HG03565 (cell line): ENCODE measurements around the gene KRTAP29-1.
"Not testable (repeated sequence)": the region's sequence is repeated elsewhere in the genome, so short reads cannot be mapped to it uniquely, and the experiment has no call there.

Experiments used
- ATAC-seq: cut with Tn5 transposase; IDR thresholded peaks from one replicate; pipeline ENCODE4 v1.9.1; 2021; ENCODE audit warnings: mild to moderate bottlenecking, moderate library complexity; ENCODE audit not compliant: unreplicated experiment

KRTAP29-1 gene, protein sequence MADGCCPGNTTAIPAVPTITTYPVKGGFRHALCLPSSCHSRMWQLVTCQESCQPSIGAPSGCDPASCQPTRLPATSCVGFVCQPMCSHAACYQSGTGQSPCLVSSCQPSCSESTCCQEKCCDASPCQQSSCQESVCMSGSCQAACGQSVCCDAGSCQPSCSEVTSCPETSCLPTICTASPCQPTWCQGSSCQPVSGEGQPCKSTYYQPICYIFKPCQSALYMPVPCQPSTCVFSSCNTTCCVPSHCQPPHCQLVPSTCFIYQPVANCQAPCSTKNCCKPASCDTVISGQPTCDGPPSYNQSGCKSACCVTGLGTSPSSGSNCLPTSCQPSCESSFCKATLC

DNA sequence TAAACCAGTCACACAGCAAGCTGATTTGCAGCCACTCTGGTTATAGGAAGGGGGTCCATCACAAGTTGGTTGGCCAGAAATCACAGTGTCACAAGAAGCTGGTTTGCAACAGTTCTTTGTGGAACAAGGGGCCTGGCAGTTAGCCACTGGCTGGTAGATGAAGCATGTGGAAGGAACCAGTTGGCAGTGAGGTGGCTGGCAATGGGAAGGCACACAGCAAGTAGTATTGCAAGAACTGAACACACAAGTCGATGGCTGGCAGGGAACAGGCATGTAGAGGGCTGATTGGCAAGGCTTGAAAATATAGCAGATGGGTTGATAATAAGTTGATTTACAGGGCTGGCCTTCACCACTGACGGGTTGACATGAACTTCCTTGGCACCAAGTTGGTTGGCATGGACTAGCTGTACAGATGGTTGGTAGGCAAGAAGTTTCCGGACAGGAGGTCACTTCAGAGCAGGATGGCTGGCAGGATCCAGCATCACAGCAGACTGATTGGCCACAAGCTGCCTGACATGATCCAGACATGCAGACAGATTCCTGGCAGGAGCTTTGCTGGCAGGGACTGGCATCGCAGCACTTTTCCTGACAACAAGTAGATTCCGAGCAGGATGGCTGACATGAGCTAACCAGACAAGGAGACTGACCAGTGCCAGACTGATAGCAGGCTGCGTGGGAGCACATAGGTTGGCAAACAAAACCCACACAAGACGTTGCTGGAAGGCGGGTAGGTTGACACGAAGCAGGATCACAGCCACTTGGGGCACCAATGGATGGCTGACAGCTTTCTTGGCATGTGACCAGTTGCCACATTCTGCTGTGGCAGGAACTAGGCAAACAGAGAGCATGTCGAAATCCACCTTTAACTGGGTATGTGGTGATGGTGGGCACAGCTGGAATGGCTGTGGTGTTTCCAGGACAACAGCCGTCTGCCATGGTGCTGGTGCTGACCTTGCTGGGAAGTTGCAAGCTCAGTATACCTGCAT, at the start of gene KRTAP29-1:
KRTAP29-1 (minus strand) TSS at position 936 of the 986 bp plus-strand sequence; CDS start at position 936, 0 bp downstream.
- no peak for ATAC-seq

DNA sequence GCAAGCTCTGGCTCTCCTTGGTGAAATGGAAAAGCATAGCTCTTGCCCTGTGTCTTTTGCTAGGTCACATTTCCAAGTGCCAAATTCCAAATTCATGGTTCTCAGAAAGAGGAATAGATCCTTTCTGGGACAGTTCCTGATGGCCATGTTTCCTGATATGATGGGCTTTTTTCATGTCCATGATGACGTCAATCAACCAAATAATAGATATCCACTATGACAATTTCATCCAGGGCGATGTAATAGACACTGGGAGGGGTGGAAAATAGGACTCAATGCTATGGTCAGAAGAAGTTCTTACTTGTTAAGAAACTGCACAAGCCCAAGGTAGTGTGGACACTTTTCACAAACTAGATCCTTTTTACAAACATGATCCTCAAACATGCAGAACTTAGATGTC, 48.5 kb upstream of the KRTAP29-1 start:
- no peak for ATAC-seq

DNA sequence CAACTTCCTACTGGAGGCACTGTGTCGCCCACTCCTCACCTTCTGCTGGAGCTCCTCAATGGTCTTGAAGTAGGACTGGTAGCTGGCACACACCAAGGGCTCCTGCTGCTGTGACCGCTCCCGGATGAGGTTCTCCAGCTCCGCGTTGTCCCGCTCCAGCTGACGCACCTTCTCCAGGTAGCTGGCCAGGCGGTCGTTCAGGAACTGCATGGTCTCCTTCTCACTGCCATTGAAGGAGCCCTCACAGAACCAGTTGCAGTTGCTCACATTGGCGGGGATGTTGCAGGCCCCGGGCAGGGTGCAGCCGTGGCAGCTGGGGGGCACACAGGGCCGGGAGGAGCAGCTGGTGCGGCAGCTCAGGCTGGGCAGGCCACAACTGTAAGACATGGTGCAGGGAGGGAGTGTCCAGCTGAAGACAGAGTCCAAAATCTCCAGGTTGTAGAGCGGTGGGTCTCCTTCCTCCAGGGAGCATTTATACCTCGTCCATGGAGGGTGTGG, 47.8 kb upstream of the KRTAP29-1 start, which contains the start of gene KRT33A:
KRT33A (minus strand) TSS at position 448 of the 498 bp plus-strand sequence; CDS start at position 387, 61 bp downstream.
- ATAC-seq = not testable (repeated sequence)

DNA sequence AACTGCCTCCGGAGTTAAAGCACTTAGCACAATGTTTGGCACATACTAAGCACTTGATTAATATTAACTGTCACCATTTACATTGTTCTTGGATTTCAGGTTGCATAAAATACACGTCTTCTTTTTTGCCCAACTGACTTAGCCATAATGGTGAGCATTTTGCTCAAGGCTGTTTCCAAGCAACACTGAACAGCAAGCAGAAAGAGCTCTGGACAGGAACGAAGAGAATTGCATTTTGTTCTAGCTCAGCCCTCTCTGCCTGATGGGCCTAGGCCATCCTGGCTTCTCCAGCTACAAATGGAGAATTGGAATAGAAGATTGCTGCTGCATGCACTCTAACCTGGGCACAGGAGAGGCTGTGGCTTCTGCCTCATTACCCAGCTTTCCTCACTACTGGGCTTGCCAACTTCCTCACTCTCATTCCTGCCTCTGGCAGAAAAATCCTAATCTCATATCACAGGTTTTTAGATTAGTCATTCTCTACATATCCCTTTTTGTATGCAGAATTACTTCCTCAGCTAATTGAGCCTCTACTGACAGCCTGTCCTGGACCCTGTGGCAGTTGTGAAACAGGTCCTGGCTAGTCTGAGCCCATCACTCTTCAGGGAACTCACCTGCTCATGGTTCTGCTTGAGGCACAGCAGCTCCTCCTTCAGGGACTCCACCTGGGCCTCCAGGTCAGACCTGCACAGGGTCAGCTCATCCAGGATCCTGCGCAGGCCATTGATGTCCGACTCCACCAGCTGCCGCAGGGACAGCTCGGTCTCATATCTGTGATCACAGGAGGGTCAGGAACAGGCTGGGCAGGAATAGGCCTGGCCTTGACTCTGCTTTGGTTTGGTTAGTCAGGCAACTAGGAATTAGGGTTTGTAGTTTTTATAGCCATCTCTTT, 45.5 kb upstream of the KRTAP29-1 start:
- no peak for ATAC-seq

DNA sequence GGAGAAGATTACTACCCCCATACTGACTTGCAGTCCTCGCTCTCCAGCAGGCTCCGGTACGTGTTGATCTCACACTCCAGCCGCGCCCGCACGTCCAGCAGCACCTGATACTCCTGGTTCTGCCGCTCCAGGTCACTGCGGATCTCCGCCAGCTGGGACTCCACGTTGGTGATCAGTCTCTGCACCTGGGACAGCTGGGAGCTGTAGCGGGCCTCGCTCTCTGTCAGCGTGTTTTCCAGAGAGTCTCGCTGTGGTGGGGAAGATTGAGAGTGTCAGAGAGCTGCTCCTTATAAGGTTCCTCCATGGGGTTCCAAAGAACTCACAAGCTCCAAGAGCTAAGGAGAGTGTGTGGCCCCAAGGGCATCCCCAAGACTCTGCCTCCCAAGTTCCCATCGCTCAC, 43.8 kb upstream of the KRTAP29-1 start:
- not testable (repeated sequence) for ATAC-seq

DNA sequence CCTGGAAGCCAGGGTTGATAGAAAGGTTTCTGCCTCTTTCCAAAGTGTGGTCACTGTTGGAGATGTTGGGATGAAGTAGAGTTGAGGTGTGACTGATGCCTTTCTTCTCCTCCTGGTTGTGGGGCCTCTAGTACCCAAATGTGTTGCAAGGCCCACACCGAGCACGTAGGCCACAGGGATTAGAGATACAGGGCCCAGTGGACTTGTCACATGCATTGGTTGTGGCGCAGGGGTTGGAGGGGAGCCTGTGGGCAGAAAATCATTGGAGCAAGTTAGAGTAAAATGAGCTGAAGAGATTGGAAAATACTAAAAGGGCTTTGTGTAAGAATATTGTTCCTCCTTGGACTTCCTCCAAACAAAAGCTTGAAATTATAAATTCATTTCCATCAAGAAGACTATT, 43.3 kb upstream of the KRTAP29-1 start:
- no peak for ATAC-seq

DNA sequence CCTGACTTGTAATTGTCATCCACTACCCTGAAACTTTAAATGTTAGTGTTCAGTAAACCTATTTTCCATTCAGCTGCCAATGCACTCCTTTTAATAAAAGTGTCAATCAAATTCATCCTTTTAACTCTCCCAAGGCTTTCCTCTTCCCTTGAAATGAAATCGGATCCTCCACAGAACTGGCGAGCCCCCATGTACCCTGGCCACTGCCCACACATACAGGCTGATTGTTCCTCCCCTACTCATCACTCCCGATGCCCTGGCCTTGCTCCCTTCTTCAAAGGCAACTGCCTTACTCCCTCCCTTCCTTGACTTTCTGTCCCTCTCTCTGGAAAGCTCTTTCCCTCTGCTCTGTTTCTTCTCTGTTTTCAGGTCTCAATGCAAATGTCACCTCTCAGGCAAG, 40.4 kb upstream of the KRTAP29-1 start:
- no peak for ATAC-seq

DNA sequence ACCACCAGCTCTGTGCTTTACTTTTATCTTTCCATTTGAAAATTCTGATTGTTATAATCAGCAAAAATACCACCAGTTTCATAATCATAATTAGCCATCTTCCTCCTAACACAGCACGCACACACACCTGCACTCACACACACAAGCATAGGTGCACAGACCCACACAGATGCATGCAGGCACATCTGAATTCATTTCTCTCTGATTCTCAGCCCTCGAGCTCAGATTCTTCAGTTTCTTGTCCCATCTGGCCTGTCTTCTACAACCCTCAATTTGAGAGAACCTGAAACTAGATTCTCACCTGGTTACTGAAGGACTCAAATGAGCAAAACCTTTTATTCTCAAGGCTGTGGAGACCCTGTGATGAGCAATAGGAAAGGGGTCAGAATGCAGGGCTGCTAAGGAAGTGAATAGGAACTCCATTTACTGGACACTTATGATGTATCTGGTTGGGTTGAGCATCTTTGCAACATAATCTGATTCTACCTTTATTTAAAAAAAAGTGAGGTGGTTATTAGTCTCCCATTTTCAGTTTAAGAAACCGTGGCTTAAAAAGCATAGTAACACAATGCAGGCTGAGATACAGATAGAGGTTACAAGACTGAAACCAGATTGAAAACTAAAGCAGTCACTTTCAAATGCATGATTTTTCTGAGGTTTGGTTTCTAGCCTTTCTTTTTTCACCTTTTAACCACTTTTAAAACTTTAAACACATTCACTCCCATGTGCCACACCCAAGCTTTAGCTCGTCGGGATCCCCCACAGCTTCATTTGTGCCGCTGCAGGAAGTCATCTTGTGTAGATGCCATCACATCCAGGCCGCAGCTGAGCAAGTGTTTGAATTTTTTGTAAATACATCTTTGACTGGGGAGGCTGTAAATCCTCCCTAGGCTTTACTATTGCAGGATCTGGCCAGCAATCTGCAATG, 38.5 kb upstream of the KRTAP29-1 start:
- no peak for ATAC-seq

DNA sequence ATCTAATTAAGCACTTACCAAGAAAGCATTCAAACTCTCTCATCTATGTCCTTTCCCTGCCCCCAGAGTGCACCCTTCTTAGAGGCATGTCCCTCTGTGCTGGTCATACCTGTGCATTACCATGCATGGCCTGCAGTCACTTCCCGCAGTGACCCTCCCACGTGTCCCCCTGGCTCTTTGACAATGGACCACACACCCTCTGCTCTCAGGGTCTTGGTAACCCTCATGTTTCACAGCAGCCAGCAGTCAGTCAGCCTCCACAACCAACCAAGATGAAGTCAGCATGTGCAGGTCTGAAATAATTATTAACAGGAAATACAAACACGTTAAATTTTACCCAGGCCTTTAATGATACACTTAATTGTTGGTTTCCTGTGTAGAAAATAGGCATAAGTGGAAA, 37.8 kb upstream of the KRTAP29-1 start:
- ATAC-seq = no peak

DNA sequence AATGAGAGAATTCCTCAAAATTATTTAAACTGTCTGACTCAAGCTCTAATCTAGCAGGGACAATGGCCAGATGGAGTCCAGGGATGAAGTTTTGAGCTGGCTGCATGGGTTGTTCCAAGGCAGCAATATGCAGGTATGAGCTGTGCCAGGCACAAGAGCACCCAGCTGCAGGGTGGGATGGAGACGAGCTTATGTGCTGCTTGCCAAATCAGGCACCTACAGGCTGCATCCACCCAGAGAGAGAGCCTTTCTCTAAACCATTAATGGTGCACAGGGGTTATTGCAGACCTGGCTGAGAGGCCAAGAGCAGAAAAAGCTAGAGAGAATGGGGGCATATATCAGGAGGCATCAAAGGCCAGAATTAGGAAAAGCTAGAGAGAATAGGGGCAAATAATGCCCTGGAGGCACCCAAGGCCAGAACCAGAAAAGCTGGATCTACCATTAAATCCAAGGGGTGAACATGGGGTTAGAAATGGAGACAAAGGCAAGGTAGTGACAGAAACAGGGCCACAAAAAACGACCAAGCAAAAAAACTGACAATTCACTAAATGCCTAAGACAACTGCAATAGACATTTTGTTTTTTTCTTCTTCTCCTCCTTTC, 37.0 kb upstream of the KRTAP29-1 start:
- no peak for ATAC-seq

DNA sequence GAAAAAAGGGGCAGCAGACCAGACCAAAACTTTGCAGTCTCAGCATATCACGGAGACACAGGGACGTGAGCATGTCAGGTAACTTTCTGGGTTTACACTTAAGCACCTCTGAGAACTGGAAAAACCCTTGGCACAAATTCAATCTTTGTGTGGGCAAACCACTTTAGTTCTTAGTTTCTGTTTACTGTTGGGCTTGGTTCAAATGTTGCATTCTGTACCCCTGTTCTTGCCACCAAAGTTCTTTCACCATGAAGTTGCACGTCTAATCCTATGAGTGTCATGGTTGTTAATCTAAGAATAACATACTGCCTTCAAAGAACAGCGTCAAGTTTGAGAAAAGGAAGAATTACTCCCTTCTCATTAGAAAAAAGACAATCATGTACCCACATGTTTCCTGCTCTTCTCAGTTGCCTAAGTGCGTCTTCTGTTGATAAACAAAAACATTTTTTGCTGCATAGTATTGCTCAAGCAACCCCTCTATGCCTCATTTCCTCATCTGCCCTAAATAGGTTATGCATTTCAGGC, 36.4 kb upstream of the KRTAP29-1 start:
- ATAC-seq = no peak

DNA sequence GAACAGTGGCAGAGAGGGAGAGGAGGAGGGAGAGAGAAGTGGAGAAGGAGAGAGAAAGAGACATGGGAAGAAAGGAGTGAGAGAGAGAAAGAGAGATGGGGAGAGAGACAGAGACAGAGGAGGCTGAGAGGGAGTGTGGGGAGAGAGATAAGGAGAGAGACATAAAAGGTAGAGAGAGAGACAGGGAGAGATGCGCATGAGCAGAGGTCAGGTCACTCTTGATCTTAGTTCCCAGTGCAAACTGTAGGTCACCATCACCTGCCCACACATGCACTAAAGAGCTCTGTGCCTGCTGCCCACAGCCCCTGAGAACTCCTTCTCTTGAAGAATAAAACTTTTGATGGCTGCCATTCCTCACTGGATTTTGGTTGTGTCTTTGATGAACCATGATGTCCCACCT, 33.1 kb upstream of the KRTAP29-1 start:
- ATAC-seq = no peak

DNA sequence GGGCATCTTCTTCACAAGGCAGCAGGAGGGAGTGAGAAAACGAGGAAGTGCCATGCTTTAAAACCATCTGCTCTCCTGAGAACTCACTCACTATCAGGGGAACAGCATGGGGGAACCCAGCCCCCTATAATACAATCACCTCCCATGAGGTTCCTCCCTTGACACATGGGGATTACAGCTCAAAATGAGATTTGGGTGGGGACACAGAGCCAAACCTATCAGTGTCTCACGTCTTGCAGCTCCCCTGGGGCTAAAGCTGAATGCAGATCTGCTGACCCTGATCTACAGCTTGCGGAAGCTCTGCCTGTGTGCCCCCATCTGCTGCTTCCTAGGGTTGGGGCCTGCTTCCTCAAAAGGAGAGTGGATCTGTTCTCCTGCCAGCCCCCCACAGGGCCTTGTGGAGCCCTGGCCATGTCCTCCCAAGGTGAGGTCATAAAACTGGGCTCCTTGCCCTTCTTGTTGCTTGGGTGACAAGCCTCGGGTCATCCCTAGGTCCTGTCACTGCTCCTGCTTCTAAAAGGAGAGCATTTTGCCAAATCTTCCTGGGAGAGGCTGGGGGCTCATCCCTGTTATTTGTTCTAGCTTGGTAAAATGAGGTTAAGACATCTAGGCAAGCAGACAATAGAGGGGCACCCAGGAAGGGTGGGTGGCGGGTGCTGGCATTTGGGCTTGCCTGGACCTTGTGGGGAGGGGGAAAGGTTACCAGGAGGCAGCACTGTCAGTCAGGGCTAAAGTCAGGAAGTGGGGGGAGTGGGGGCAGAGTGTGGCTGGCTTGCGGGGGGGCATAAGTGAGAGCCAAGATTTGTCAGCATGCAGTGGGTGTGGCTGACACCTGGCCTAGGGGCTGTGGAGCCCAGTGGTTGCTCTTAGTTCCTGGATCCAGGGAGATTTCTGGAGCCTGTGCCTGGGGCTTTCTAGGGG, 32.0 kb upstream of the KRTAP29-1 start:
- ATAC-seq = no peak

DNA sequence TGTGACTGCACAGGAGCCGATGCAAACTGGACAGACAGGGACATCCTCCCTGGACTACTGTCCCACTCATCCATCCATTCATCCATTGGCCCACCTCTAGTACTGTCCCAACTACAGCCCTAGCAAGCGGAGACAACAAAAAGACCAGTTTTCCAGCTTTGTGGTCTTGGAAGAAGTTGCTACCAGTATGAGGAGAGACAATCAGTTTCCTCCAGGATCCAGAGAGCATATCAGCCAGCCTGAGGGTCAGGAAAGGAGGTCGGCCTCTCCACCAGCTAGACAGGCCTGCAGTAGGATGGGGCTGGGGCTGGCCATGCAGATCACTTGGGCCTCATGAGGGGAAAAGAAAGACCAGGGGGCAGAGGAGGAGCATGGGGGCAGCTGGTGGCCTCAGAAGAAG, 31.2 kb upstream of the KRTAP29-1 start:
- no peak for ATAC-seq

DNA sequence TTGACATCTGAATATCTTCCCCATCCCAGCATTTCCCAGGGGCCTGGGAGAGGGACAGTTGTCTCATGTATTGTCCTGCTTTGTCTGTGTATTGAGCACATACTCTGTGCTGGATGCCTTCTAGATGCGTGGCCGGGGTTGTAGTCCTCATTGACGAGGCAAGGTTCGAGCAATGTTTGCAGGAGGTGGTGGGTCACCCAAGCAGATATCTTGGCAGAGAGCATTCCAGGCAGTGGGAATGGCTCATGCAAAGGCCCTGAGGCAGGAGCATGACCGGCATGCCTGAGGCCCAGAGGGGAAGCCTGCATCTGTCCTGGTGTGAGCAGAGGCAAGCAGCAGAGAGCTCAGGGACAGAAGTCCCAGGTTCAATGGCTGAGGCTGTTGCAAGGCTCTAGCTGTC, 30.4 kb upstream of the KRTAP29-1 start:
- ATAC-seq = no peak

DNA sequence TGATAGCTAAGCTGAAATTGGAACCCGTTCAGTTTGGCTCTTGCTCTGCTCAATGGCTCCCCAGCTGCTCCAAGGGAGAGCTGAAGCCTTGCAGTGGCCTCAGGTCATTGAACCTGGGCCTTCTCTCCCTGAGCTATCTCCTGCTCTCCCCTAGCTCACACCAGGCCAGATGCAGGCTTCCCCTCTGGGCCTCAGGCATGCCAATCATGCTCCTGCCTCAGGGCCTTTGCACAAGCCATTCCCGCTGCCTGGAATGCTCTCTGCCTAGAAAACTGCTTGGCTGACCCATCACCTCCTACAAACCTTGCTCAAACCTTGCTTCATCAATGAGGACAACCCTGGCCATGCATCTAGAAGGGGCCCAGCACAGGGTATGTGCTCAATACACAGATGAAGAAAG, 29.6 kb upstream of the KRTAP29-1 start:
- no peak for ATAC-seq

DNA sequence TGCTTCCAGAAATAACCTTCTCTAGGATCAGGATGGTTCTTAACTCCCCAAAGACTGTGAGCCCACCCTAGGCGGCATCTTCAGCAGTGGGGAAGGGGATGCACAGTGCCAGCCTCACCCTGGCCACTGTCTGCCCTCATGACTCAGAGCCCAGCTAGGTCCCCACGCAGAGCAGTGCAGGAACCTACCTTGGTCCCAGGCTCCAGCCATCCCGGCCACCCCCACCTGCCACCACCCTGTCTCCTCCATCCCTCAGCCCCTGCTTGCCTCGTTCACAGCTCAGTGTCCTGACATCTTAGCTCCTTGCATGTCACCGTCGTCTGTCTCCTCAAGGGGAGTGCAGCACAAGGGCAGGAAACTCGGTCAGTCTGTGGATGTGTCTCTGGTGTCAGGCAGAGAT, 29.0 kb upstream of the KRTAP29-1 start:
- no peak for ATAC-seq
